IMR-90 (cell line): ENCODE measurements around the gene GALNT9. TPM values are rescaled to one million over a fixed set of nuclear protein-coding genes. Genes with fewer than 3 reads are reported as not detected.

Experiments used
- ATAC-seq: fragments of 200-7000 bp; cut with Tn5 transposase; 2 replicates; pipeline ENCODE4 v1.9.1; 2020; ENCODE audit warnings: low read depth, mild to moderate bottlenecking, moderate library complexity
- BruUV-seq: library from RNA; stranded (reverse); fragments of 400-500 nt; replicated peaks from 2 replicates; lab custom pipeline; 2021; lab: Mats Ljungman, UMichigan
- CTCF ChIA-PET: fragments of 300-600 bp; formaldehyde crosslinking; extraction: SDS; loops from one replicate; lab custom pipeline; 2021; ENCODE audit warnings: antibody characterized with exemption; lab: Yijun Ruan, JAX
- POLR2A ChIA-PET: fragments of 300-600 bp; sonication (Branson Sonifier 250); formaldehyde crosslinking; loops from one replicate; lab custom pipeline; 2022; ENCODE audit warnings: antibody characterized with exemption; ENCODE audit not compliant: unreplicated experiment; lab: Charles Lee
- DNase-seq: peaks from one replicate; pipeline ENCODE4 v3.0.0; 2013
- H2AFZ ChIP-seq: replicated peaks from 2 replicates; pipeline ENCODE3; 2013; ENCODE audit warnings: low read length, mild to moderate bottlenecking; ENCODE audit not compliant: poor library complexity
- H2AK5ac ChIP-seq: 2 replicates; pipeline ENCODE4 v1.6.1; 2013; ENCODE audit warnings: low read depth, low read length, inconsistent platforms
- H2AK9ac ChIP-seq: replicated peaks from 2 replicates; pipeline ENCODE3; 2013; ENCODE audit warnings: mild to moderate bottlenecking, low read depth, low read length, moderate library complexity; ENCODE audit not compliant: poor library complexity
- H2BK120ac ChIP-seq: 2 replicates; pipeline ENCODE4 v1.6.1; 2013; ENCODE audit warnings: low read depth, low read length, inconsistent platforms
- H2BK15ac ChIP-seq: 3 replicates; pipeline ENCODE4 v1.6.1; 2013; ENCODE audit warnings: low read depth, low read length, inconsistent platforms
- H2BK20ac ChIP-seq: 2 replicates; pipeline ENCODE4 v1.6.1; 2013; ENCODE audit warnings: low read depth, mild to moderate bottlenecking, inconsistent platforms, low read length, moderate library complexity
- H2BK5ac ChIP-seq: 2 replicates; pipeline ENCODE4 v1.6.1; 2013; ENCODE audit warnings: mild to moderate bottlenecking, low read depth, low read length, inconsistent platforms; ENCODE audit not compliant: poor library complexity, severe bottlenecking
- H3K14ac ChIP-seq: replicated peaks from 2 replicates; pipeline ENCODE4 v1.6.1; 2013; ENCODE audit warnings: low read depth, low read length, inconsistent platforms
- H3K18ac ChIP-seq: 2 replicates; pipeline ENCODE4 v1.6.1; 2013; ENCODE audit warnings: low read depth, low read length, control low read depth
- H3K23ac ChIP-seq: 2 replicates; pipeline ENCODE4 v1.6.1; 2013; ENCODE audit warnings: low read depth, low read length, inconsistent platforms
- H3K27ac ChIP-seq: 2 replicates; pipeline ENCODE4 v1.5.1; 2013; ENCODE audit warnings: mild to moderate bottlenecking, control low read depth, low read length; ENCODE audit not compliant: insufficient read depth
- H3K27me3 ChIP-seq: 2 replicates; pipeline ENCODE4 v1.6.1; 2013; ENCODE audit warnings: low read length; ENCODE audit not compliant: control insufficient read depth, insufficient read depth
- H3K36me3 ChIP-seq: 2 replicates; pipeline ENCODE4 v1.6.1; 2013; ENCODE audit warnings: low read length, mixed read lengths; ENCODE audit not compliant: control insufficient read depth, insufficient read depth
- H3K4ac ChIP-seq: 2 replicates; pipeline ENCODE4 v1.6.1; 2013; ENCODE audit warnings: low read depth, low read length, inconsistent platforms
- H3K4me1 ChIP-seq: 2 replicates; pipeline ENCODE4 v1.6.1; 2013; ENCODE audit warnings: low read length, mixed read lengths; ENCODE audit not compliant: control insufficient read depth, insufficient read depth
- H3K4me2 ChIP-seq: 2 replicates; pipeline ENCODE4 v1.6.1; 2013; ENCODE audit warnings: low read depth, mild to moderate bottlenecking, control low read depth, low read length, moderate library complexity
- H3K4me3 ChIP-seq: 2 replicates; pipeline ENCODE4 v1.5.1; 2013; ENCODE audit warnings: low read depth, mild to moderate bottlenecking, control low read depth, low read length, moderate library complexity; ENCODE audit not compliant: insufficient read depth
- H3K56ac ChIP-seq: 2 replicates; pipeline ENCODE4 v1.6.1; 2013; ENCODE audit warnings: low read length, inconsistent platforms; ENCODE audit not compliant: insufficient read depth; ENCODE audit errors: extremely low read depth
- H3K79me1 ChIP-seq, 2 experiments: 2 replicates each; pipeline ENCODE4 v1.6.1; 2013; ENCODE audit warnings: low read length in 2 of 2, inconsistent platforms in 1 of 2, low read depth in 1 of 2
- H3K9ac ChIP-seq: 2 replicates; pipeline ENCODE4 v1.6.1; 2013; ENCODE audit warnings: low read depth, low read length, control low read depth
- H3K9me1 ChIP-seq: 2 replicates; pipeline ENCODE4 v1.6.1; 2013; ENCODE audit warnings: low read length, inconsistent platforms; ENCODE audit not compliant: insufficient read depth
- H3K9me3 ChIP-seq: 2 replicates; pipeline ENCODE4 v1.6.1; 2013; ENCODE audit warnings: low read length; ENCODE audit not compliant: control insufficient read depth, insufficient read depth
- H4K20me1 ChIP-seq: 2 replicates; pipeline ENCODE4 v1.6.1; 2013; ENCODE audit warnings: low read length, inconsistent platforms; ENCODE audit not compliant: insufficient read depth
- H4K5ac ChIP-seq: 2 replicates; pipeline ENCODE4 v1.6.1; 2013; ENCODE audit warnings: mild to moderate bottlenecking, low read depth, low read length, control low read depth
- H4K8ac ChIP-seq, 2 experiments: 2 replicates each; pipeline ENCODE4 v1.6.1; 2013; ENCODE audit warnings: low read depth in 2 of 2, low read length in 2 of 2, control low read depth in 1 of 2, inconsistent platforms in 1 of 2
- H4K91ac ChIP-seq: 2 replicates; pipeline ENCODE4 v1.6.1; 2013; ENCODE audit warnings: low read depth, low read length, inconsistent platforms; ENCODE audit not compliant: insufficient read depth
- BHLHE40 ChIP-seq: fragments of 150-350 bp; IDR thresholded peaks from 2 replicates; pipeline ENCODE4 v1.6.1; 2016; ENCODE audit warnings: mild to moderate bottlenecking, low read depth, low read length
- CEBPB ChIP-seq: IDR thresholded peaks from 2 replicates; pipeline ENCODE4 v1.6.1; 2012; ENCODE audit warnings: low read depth, low read length, improper control_type of control experiment
- CHD1 ChIP-seq: IDR thresholded peaks from 2 replicates; pipeline ENCODE4 v1.6.1; 2012; ENCODE audit warnings: low read depth, low read length, improper control_type of control experiment
- ELK1 ChIP-seq: fragments of 150-350 bp; IDR thresholded peaks from 2 replicates; pipeline ENCODE4 v1.6.1; 2016; ENCODE audit warnings: low read depth, mild to moderate bottlenecking, low read length, moderate library complexity, borderline replicate concordance
- FOS ChIP-seq: fragments of 150-350 bp; IDR thresholded peaks from 2 replicates; pipeline ENCODE4 v1.6.1; 2016; ENCODE audit warnings: low read depth, low read length
- MAFK ChIP-seq: IDR thresholded peaks from 2 replicates; pipeline ENCODE4 v1.6.1; 2012; ENCODE audit warnings: low read depth, low read length, improper control_type of control experiment
- MAZ ChIP-seq: IDR thresholded peaks from 2 replicates; pipeline ENCODE4 v1.6.1; 2012; ENCODE audit warnings: low read depth, mild to moderate bottlenecking, low read length, improper control_type of control experiment, moderate library complexity, borderline replicate concordance
- MXI1 ChIP-seq: IDR thresholded peaks from 2 replicates; pipeline ENCODE4 v1.6.1; 2012; ENCODE audit warnings: low read depth, mild to moderate bottlenecking, low read length, moderate library complexity, borderline replicate concordance
- NFE2L2 ChIP-seq: fragments of 150-350 bp; IDR thresholded peaks from 2 replicates; pipeline ENCODE4 v1.6.1; 2016; ENCODE audit warnings: low read depth, mild to moderate bottlenecking, low read length
- POLR2A ChIP-seq: IDR thresholded peaks from 2 replicates; pipeline ENCODE4 v1.6.1; 2012; ENCODE audit warnings: mild to moderate bottlenecking, low read depth, low read length
- RAD21 ChIP-seq: IDR thresholded peaks from 2 replicates; pipeline ENCODE4 v1.6.1; 2012; ENCODE audit warnings: low read length, improper control_type of control experiment
- RCOR1 ChIP-seq: IDR thresholded peaks from 2 replicates; pipeline ENCODE4 v1.6.1; 2012; ENCODE audit warnings: mild to moderate bottlenecking, low read length, improper control_type of control experiment; ENCODE audit not compliant: insufficient replicate concordance
- RFX5 ChIP-seq: IDR thresholded peaks from 2 replicates; pipeline ENCODE4 v1.8.0; 2012; ENCODE audit warnings: low read depth, mild to moderate bottlenecking, low read length, moderate library complexity
- SMC3 ChIP-seq: fragments of 150-350 bp; IDR thresholded peaks from 2 replicates; pipeline ENCODE4 v1.6.1; 2016; ENCODE audit warnings: low read depth, mild to moderate bottlenecking, antibody characterized with exemption, low read length, moderate library complexity
- WGBS, 2 experiments: methylation state at CpG; one replicate each; pipeline versions ENCODE4 v1.1.5 to v1.1.7; 2013; ENCODE audit warnings: missing lambda C conversion rate in 2 of 2; ENCODE audit not compliant: insufficient read length in 1 of 2; ENCODE audit errors: extremely low coverage in 2 of 2; 5-methylcytosine and 5-hydroxymethylcytosine counted together
- dilution Hi-C: fragments of 300-500 bp; cut with HindIII; formaldehyde crosslinking; loops from one replicate; pipeline ENCODE4 v1.14.3; 2018; ENCODE audit warnings: low sequenced_read_pairs; ENCODE audit not compliant: unreplicated experiment
- in situ Hi-C: fragments of 300-500 bp; cut with MboI; formaldehyde crosslinking; loops from 3 replicates; pipeline ENCODE4 v1.14.3; 2019; ENCODE audit warnings: low sequenced_read_pairs, inconsistent platforms, mixed read lengths
- intact Hi-C: fragments of 100-400 bp; cut with micrococcal nuclease; formaldehyde crosslinking; loops from 2 replicates; pipeline ENCODE4 v1.10.0; 2022
- polyA plus RNA-seq, 3 experiments: library from polyadenylated mRNA; depleted of rRNA; stranded (reverse); fragments of >200 nt; gene quantifications; 2 replicates each; pipeline ENCODE4 v1.2.3, GENCODE V29; 2012; ENCODE audit warnings: low replicate concordance in 1 of 3
- total RNA-seq: library from RNA; depleted of rRNA; stranded (reverse); fragments of >200 nt; gene quantifications from 2 replicates; pipeline ENCODE4 v1.2.3, GENCODE V29; 2012
- TF ChIP-seq, protein P1 (sequence below): conservative IDR thresholded peaks from 2 replicates; pipeline ENCODE4 v1.5.1; 2012; ENCODE audit warnings: mild to moderate bottlenecking, low read depth, low read length, improper control_type of control experiment
- TF ChIP-seq, protein P2 (sequence below): fragments of 150-350 bp; IDR thresholded peaks from 2 replicates; pipeline ENCODE4 v1.6.1; 2017; ENCODE audit warnings: mild to moderate bottlenecking, antibody characterized with exemption, low read length, low read depth

The GALNT9 gene
- total and polyA plus RNA-seq, 2 of the 4 experiments (the other 2 are of a cell fraction) = under 0.01 to 0.12 TPM

GRCh38 chr12:132285991-132286681 lies 43.3 kb downstream of the GALNT9 start:
- Histone ChIP-seq H3K79me1 (no peaks in the 10 kb centered on the region), H3K18ac (no peak overlapping the region), H3K4me1 (no peaks in the 10 kb centered on the region), H3K23ac (no peak overlapping the region), H2AK9ac (no peak overlapping the region), H3K4me3 (no peak overlapping the region), H3K36me3 (no peaks in the 10 kb centered on the region), H4K20me1 (no peaks in the 10 kb centered on the region), H2AK5ac (no peak overlapping the region), H3K4ac (no peak overlapping the region), H2AFZ (no peak overlapping the region), H3K56ac (no peak overlapping the region), H2BK15ac (no peak overlapping the region), H3K27me3 (peaks cover under 1% of the 10 kb centered on the region; the same call in 1 of the 2 replicates), H3K9me1 (no peaks in the 10 kb centered on the region), H4K91ac (no peak overlapping the region), H3K14ac (no peak overlapping the region), H3K9ac (no peak overlapping the region), H2BK5ac (no peak overlapping the region), H3K4me2 (no peak overlapping the region; the same call in 1 of the 2 replicates), H2BK20ac (no peak overlapping the region), H4K5ac (no peak overlapping the region), H3K9me3 (peaks cover 5% of the 10 kb centered on the region; the same call in 1 of the 2 replicates), H2BK120ac (no peak overlapping the region), H3K27ac (no peak overlapping the region), H4K8ac (no peak overlapping the region)
- intact Hi-C loops (no loop called here), dilution Hi-C loops (no loop called here), in situ Hi-C loops (no loop called here)
- WGBS, 2 experiments = 3% methylated on average over 10 of the region's 51 CpGs; no CpG with 5 or more reads in 1 of the 2 experiments
- CTCF ChIA-PET = no interaction called here
- POLR2A ChIA-PET = no interaction called here
- BruUV-seq = no TSS peak
- ATAC-seq (peak; percentile 86), DNase-seq (peak; percentile 21)
- TF ChIP-seq ELK1 (no peak), CEBPB (no peak), CHD1 (no peak), MXI1 (no peak), NFE2L2 (no peak), POLR2A (no peak), FOS (no peak), SMC3 (no peak), RCOR1 (no peak), BHLHE40 (no peak), RFX5 (no peak), RAD21 (no peak), MAZ (no peak), MAFK (no peak)
- TF ChIP-seq, protein P1, sequence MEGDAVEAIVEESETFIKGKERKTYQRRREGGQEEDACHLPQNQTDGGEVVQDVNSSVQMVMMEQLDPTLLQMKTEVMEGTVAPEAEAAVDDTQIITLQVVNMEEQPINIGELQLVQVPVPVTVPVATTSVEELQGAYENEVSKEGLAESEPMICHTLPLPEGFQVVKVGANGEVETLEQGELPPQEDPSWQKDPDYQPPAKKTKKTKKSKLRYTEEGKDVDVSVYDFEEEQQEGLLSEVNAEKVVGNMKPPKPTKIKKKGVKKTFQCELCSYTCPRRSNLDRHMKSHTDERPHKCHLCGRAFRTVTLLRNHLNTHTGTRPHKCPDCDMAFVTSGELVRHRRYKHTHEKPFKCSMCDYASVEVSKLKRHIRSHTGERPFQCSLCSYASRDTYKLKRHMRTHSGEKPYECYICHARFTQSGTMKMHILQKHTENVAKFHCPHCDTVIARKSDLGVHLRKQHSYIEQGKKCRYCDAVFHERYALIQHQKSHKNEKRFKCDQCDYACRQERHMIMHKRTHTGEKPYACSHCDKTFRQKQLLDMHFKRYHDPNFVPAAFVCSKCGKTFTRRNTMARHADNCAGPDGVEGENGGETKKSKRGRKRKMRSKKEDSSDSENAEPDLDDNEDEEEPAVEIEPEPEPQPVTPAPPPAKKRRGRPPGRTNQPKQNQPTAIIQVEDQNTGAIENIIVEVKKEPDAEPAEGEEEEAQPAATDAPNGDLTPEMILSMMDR = no peak
- TF ChIP-seq, protein P2, sequence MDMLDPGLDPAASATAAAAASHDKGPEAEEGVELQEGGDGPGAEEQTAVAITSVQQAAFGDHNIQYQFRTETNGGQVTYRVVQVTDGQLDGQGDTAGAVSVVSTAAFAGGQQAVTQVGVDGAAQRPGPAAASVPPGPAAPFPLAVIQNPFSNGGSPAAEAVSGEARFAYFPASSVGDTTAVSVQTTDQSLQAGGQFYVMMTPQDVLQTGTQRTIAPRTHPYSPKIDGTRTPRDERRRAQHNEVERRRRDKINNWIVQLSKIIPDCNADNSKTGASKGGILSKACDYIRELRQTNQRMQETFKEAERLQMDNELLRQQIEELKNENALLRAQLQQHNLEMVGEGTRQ = no peak
